H9 (cell line): ENCODE measurements around the gene RAB6C. TPM values are rescaled to one million over a fixed set of nuclear protein-coding genes. Genes with fewer than 3 reads are reported as not detected.
"Not testable (repeated sequence)": the region's sequence is repeated elsewhere in the genome, so short reads cannot be mapped to it uniquely, and the experiment has no call there.

Experiments
- DNase-seq: peaks from one replicate; pipeline ENCODE4 v3.0.0-alpha.2; 2017
- H2AFZ ChIP-seq: one replicate; pipeline ENCODE4 v1.6.1; 2013; ENCODE audit warnings: mild to moderate bottlenecking, low read length, control low read depth, moderate library complexity
- H2AK5ac ChIP-seq: 2 replicates; pipeline ENCODE4 v1.6.1; 2013; ENCODE audit warnings: low read length, control low read depth, mixed read lengths; ENCODE audit not compliant: insufficient read length
- H2BK120ac ChIP-seq: one replicate; pipeline ENCODE4 v1.6.1; 2013; ENCODE audit warnings: low read depth, mild to moderate bottlenecking, low read length, control low read depth, inconsistent platforms; ENCODE audit not compliant: poor library complexity, severe bottlenecking
- H2BK12ac ChIP-seq: 2 replicates; pipeline ENCODE4 v1.6.1; 2013; ENCODE audit warnings: low read length, control low read depth, mixed read lengths, low read depth; ENCODE audit not compliant: insufficient read length
- H2BK15ac ChIP-seq: 2 replicates; pipeline ENCODE4 v1.6.1; 2013; ENCODE audit warnings: low read depth, low read length, control low read depth
- H2BK20ac ChIP-seq: one replicate; pipeline ENCODE4 v1.6.1; 2013; ENCODE audit warnings: low read depth, mild to moderate bottlenecking, low read length, control low read depth, inconsistent platforms; ENCODE audit not compliant: poor library complexity, severe bottlenecking
- H2BK5ac ChIP-seq: 2 replicates; pipeline ENCODE4 v1.6.1; 2013; ENCODE audit warnings: low read length, control low read depth, mixed read lengths; ENCODE audit not compliant: insufficient read length
- H3K14ac ChIP-seq: 2 replicates; pipeline ENCODE4 v1.6.1; 2013; ENCODE audit warnings: low read length, control low read depth; ENCODE audit not compliant: insufficient read depth
- H3K18ac ChIP-seq: 2 replicates; pipeline ENCODE4 v1.6.1; 2013; ENCODE audit warnings: low read depth, mild to moderate bottlenecking, mixed read lengths, low read length, control low read depth; ENCODE audit not compliant: insufficient read length
- H3K23ac ChIP-seq: 2 replicates; pipeline ENCODE4 v1.6.1; 2013; ENCODE audit warnings: low read length, control low read depth, mixed read lengths, low read depth; ENCODE audit not compliant: insufficient read length
- H3K23me2 ChIP-seq: 2 replicates; pipeline ENCODE4 v1.6.1; 2013; ENCODE audit warnings: low read depth, mild to moderate bottlenecking, mixed read lengths, low read length, control low read depth; ENCODE audit not compliant: insufficient read length, poor library complexity, severe bottlenecking
- H3K27ac ChIP-seq: 2 replicates; pipeline ENCODE4 v1.5.1; 2013; ENCODE audit warnings: low read length, control low read depth, mixed read lengths, low read depth; ENCODE audit not compliant: insufficient read length
- H3K27me3 ChIP-seq: 2 replicates; pipeline ENCODE4 v1.6.1; 2013; ENCODE audit warnings: low read length, control low read depth, inconsistent platforms; ENCODE audit not compliant: insufficient read depth
- H3K4ac ChIP-seq: 2 replicates; pipeline ENCODE4 v1.6.1; 2013; ENCODE audit warnings: low read depth, mild to moderate bottlenecking, control low read depth, inconsistent platforms, low read length, moderate library complexity
- H3K4me1 ChIP-seq: 2 replicates; pipeline ENCODE4 v1.6.1; 2013; ENCODE audit warnings: low read length, control low read depth, inconsistent platforms; ENCODE audit not compliant: insufficient read depth
- H3K4me2 ChIP-seq: 2 replicates; pipeline ENCODE4 v1.6.1; 2013; ENCODE audit warnings: low read length, control low read depth, mixed read lengths; ENCODE audit not compliant: insufficient read length, insufficient read depth
- H3K56ac ChIP-seq: 2 replicates; pipeline ENCODE4 v1.6.1; 2013; ENCODE audit warnings: low read depth, mild to moderate bottlenecking, mixed read lengths, low read length, control low read depth; ENCODE audit not compliant: insufficient read length
- H3K79me1 ChIP-seq: 2 replicates; pipeline ENCODE4 v1.6.1; 2013; ENCODE audit warnings: low read depth, mild to moderate bottlenecking, moderate library complexity, low read length, control low read depth, inconsistent platforms; ENCODE audit not compliant: insufficient read depth, poor library complexity, severe bottlenecking
- H3K79me2 ChIP-seq: 2 replicates; pipeline ENCODE4 v1.6.1; 2013; ENCODE audit warnings: low read length, control low read depth, inconsistent platforms; ENCODE audit not compliant: insufficient read depth
- H3K9ac ChIP-seq: 2 replicates; pipeline ENCODE4 v1.6.1; 2013; ENCODE audit warnings: low read length, control low read depth, mixed read lengths; ENCODE audit not compliant: insufficient read length; ENCODE audit errors: extremely low read depth
- H3K9me3 ChIP-seq: one replicate; pipeline ENCODE4 v1.6.1; 2013; ENCODE audit warnings: low read depth, low read length, inconsistent platforms; ENCODE audit not compliant: control insufficient read depth
- H3T11ph ChIP-seq: one replicate; pipeline ENCODE4 v1.6.1; 2013; ENCODE audit warnings: mild to moderate bottlenecking, low read length, control low read depth, inconsistent platforms
- H4K20me1 ChIP-seq: one replicate; pipeline ENCODE4 v1.6.1; 2013; ENCODE audit not compliant: control insufficient read depth, insufficient read length, insufficient read depth
- H4K5ac ChIP-seq: 2 replicates; pipeline ENCODE4 v1.6.1; 2013; ENCODE audit warnings: low read depth, mild to moderate bottlenecking, mixed read lengths, low read length, control low read depth; ENCODE audit not compliant: insufficient read length
- H4K8ac ChIP-seq: replicated peaks from 2 replicates; pipeline ENCODE4 v1.6.1; 2013; ENCODE audit warnings: low read length, control low read depth, mixed read lengths, low read depth; ENCODE audit not compliant: insufficient read length
- H4K91ac ChIP-seq: 2 replicates; pipeline ENCODE4 v1.6.1; 2013; ENCODE audit warnings: low read depth, mild to moderate bottlenecking, moderate library complexity, mixed read lengths, low read length, control low read depth; ENCODE audit not compliant: insufficient read length
- H3K27ac Mint-ChIP-seq, 3 experiments: 2 replicates in 2 of 3; 3 replicates in 1 of 3; pipeline ENCODE4 v1.8.0; 2020 to 2021; ENCODE audit warnings: mixed read lengths in 3 of 3, mild to moderate bottlenecking in 1 of 3, moderate library complexity in 1 of 3
- H3K27me3 Mint-ChIP-seq: 2 replicates; pipeline ENCODE4 v1.8.0; 2021; ENCODE audit warnings: low read depth, mild to moderate bottlenecking, moderate library complexity, mixed read lengths
- H3K36me3 Mint-ChIP-seq, 3 experiments: 2 replicates in 2 of 3; 3 replicates in 1 of 3; pipeline ENCODE4 v1.8.0; 2020 to 2021; ENCODE audit warnings: low read depth in 3 of 3, mixed read lengths in 3 of 3; ENCODE audit not compliant: insufficient read depth in 1 of 3
- H3K4me1 Mint-ChIP-seq, 2 experiments: 2 replicates each; pipeline ENCODE4 v1.8.0; 2020; ENCODE audit warnings: mixed read lengths in 2 of 2
- H3K4me3 Mint-ChIP-seq, 2 experiments: 2 replicates in 1 of 2; 3 replicates in 1 of 2; pipeline ENCODE4 v1.8.0; 2020 to 2021; ENCODE audit warnings: mild to moderate bottlenecking in 2 of 2, mixed read lengths in 2 of 2, moderate library complexity in 1 of 2
- H3K9me3 Mint-ChIP-seq, 2 experiments: 2 replicates in 1 of 2; 3 replicates in 1 of 2; pipeline ENCODE4 v1.8.0; 2020; ENCODE audit warnings: mild to moderate bottlenecking in 2 of 2, mixed read lengths in 2 of 2, moderate library complexity in 1 of 2
- WGBS: extraction: QIAGEN DNeasy Blood & Tissue Kit; methylation state at CpG from one replicate; pipeline ENCODE4 v1.1.7; 2013; ENCODE audit warnings: missing lambda C conversion rate, low lambda C conversion rate, mixed read lengths; ENCODE audit not compliant: insufficient read length; ENCODE audit errors: extremely low coverage; 5-methylcytosine and 5-hydroxymethylcytosine counted together
- total RNA-seq: library from RNA; stranded (reverse); gene quantifications from 2 replicates; pipeline ENCODE4 v1.2.1, GENCODE V29; 2021

RAB6C gene
- total RNA-seq, 1 experiment from 2014 or later = not detected

GRCh38 chr2:129943456-129943855 lies 36.0 kb upstream of the RAB6C start:
- not testable (repeated sequence) for H3K4ac ChIP-seq, H3K9me3 ChIP-seq, H3K14ac ChIP-seq, H4K91ac ChIP-seq, DNase-seq, H2BK5ac ChIP-seq, H2AK5ac ChIP-seq, H3K79me1 ChIP-seq, H3K27me3 ChIP-seq, H3K9ac ChIP-seq, H3K56ac ChIP-seq, H2BK120ac ChIP-seq, H3K27ac ChIP-seq, H3K4me2 ChIP-seq, H3K18ac ChIP-seq, H4K20me1 ChIP-seq, H3T11ph ChIP-seq, H2BK20ac ChIP-seq, H3K27ac Mint-ChIP-seq, H3K4me1 Mint-ChIP-seq, H3K9me3 Mint-ChIP-seq, H4K5ac ChIP-seq, H3K23me2 ChIP-seq, H3K4me3 Mint-ChIP-seq, H2BK15ac ChIP-seq, H3K79me2 ChIP-seq, H3K23ac ChIP-seq, H2BK12ac ChIP-seq, H3K4me1 ChIP-seq, H3K27me3 Mint-ChIP-seq, H4K8ac ChIP-seq, H3K36me3 Mint-ChIP-seq, H2AFZ ChIP-seq
- WGBS = no CpG with 5 or more reads among the region's 8 CpGs
